HepG2 (cell line): ENCODE data around the gene CAPZA2. TPM values are rescaled to one million over a fixed set of nuclear protein-coding genes. Genes with fewer than 3 reads are reported as not detected.
A peak's percentile ranks its signal among the peaks of the same experiment; 100 is the strongest.

Source experiments
- FOXP4 ChIP-seq: sonication (generic); formaldehyde crosslinking; IDR thresholded peaks from 2 replicates; pipeline ENCODE4 v1.4.0; 2020; ENCODE audit warnings: missing genetic modification reagents
- HDAC1 ChIP-seq: sonication (generic); formaldehyde crosslinking; IDR thresholded peaks from 2 replicates; pipeline ENCODE4 v1.5.1; 2020; ENCODE audit warnings: mild to moderate bottlenecking, missing genetic modification reagents
- HNRNPLL ChIP-seq: fragments of 200-400 bp; formaldehyde crosslinking; IDR thresholded peaks from 2 replicates; pipeline ENCODE4 v1.6.1; 2017; ENCODE audit warnings: mild to moderate bottlenecking, low read depth, low read length; ENCODE audit not compliant: poor library complexity, severe bottlenecking
- LBX2 ChIP-seq: sonication (generic); formaldehyde crosslinking; IDR thresholded peaks from 2 replicates; pipeline ENCODE4 v1.5.0; 2020; ENCODE audit warnings: missing genetic modification reagents, mild to moderate bottlenecking, borderline replicate concordance
- NRL ChIP-seq: sonication (generic); formaldehyde crosslinking; IDR thresholded peaks from 2 replicates; pipeline ENCODE4 v1.5.0; 2020; ENCODE audit warnings: missing genetic modification reagents, mild to moderate bottlenecking, moderate library complexity, borderline replicate concordance
- POGK ChIP-seq: sonication (generic); formaldehyde crosslinking; conservative IDR thresholded peaks from 2 replicates; pipeline ENCODE4 v1.8.0; 2022; ENCODE audit warnings: mild to moderate bottlenecking, moderate library complexity, missing genetic modification reagents
- SMAD1 ChIP-seq: sonication (generic); formaldehyde crosslinking; IDR thresholded peaks from 2 replicates; pipeline ENCODE4 v1.4.0; 2020; ENCODE audit warnings: missing genetic modification reagents, low read depth, mild to moderate bottlenecking, borderline replicate concordance
- SNAPC4 ChIP-seq: sonication (generic); formaldehyde crosslinking; IDR thresholded peaks from 2 replicates; pipeline ENCODE4 v1.4.0; 2020; ENCODE audit warnings: mild to moderate bottlenecking, missing genetic modification reagents
- ZBTB21 ChIP-seq: sonication (generic); formaldehyde crosslinking; IDR thresholded peaks from 2 replicates; pipeline ENCODE4 v1.4.0; 2020; ENCODE audit warnings: missing genetic modification reagents
- ZNF253 ChIP-seq: sonication (generic); formaldehyde crosslinking; IDR thresholded peaks from 2 replicates; pipeline ENCODE4 v1.8.0; 2022; ENCODE audit warnings: mild to moderate bottlenecking, missing genetic modification reagents, borderline replicate concordance
- ZNF280B ChIP-seq: sonication (generic); formaldehyde crosslinking; IDR thresholded peaks from 2 replicates; pipeline ENCODE4 v1.5.0; 2020; ENCODE audit warnings: missing genetic modification reagents, mild to moderate bottlenecking, borderline replicate concordance
- ZNF333 ChIP-seq: sonication (generic); formaldehyde crosslinking; IDR thresholded peaks from 2 replicates; pipeline ENCODE4 v1.4.0; 2020; ENCODE audit warnings: mild to moderate bottlenecking, missing genetic modification reagents, borderline replicate concordance
- ZNF44 ChIP-seq: sonication (generic); formaldehyde crosslinking; IDR thresholded peaks from 2 replicates; pipeline ENCODE4 v1.5.1; 2020; ENCODE audit warnings: mild to moderate bottlenecking, missing genetic modification reagents
- ZNF484 ChIP-seq: sonication (generic); formaldehyde crosslinking; IDR thresholded peaks from 2 replicates; pipeline ENCODE4 v1.5.1; 2020; ENCODE audit warnings: mild to moderate bottlenecking, low read depth, missing genetic modification reagents, borderline replicate concordance
- ZNF567 ChIP-seq: sonication (generic); formaldehyde crosslinking; IDR thresholded peaks from 2 replicates; pipeline ENCODE4 v1.8.1; 2023; ENCODE audit warnings: mild to moderate bottlenecking, missing genetic modification reagents, borderline replicate concordance
- ZNF670 ChIP-seq: sonication (generic); formaldehyde crosslinking; IDR thresholded peaks from 2 replicates; pipeline ENCODE4 v1.8.0; 2022; ENCODE audit warnings: mild to moderate bottlenecking, missing genetic modification reagents, borderline replicate concordance
- polyA plus RNA-seq, 8 experiments: library from polyadenylated mRNA; depleted of rRNA in 3 of 8; stranded (reverse) in 7 of 8; unstranded in 1 of 8; fragments of >200 nt; fragmentation: Illumina TruSeq in 4 of 8; extraction: Trizol in 4 of 8; gene quantifications; 2 replicates each; pipeline versions ENCODE4 v1.2.1 to v1.2.3, GENCODE V29; 2011 to 2016; ENCODE audit warnings: low read depth in 4 of 8, missing spikeins in 1 of 8, mixed read lengths in 1 of 8; ENCODE audit not compliant: insufficient read depth in 1 of 8
- total RNA-seq, 5 experiments: library from RNA; depleted of rRNA; stranded (reverse); fragments of >200 nt; fragmentation: Illumina TruSeq; extraction: Trizol; gene quantifications; 2 replicates each; pipeline ENCODE4 v1.2.3, GENCODE V29; 2016; ENCODE audit warnings: low read depth in 1 of 5

Gene CAPZA2
- total and polyA plus RNA-seq, 2 of the 13 experiments (the other 11 are each of a cell fraction or from before 2014, with no cell fraction given) = 38.4 to 199 TPM

- TF ChIP-seq SNAPC4 (CRISPR knock-in tag) (no peak), NRL (peak; percentile 68; the same call in 1 of the 2 replicates), ZNF280B (CRISPR knock-in tag) (no peak), ZNF670 (no peak), HDAC1 (CRISPR knock-in tag) (0 out of 2 replicates have a peak, but pooled peaks have one; percentile 34), ZNF44 (no peak), LBX2 (CRISPR knock-in tag) (no peak), ZNF253 (CRISPR knock-in tag) (no peak; the same call in 1 of the 2 replicates), POGK (CRISPR knock-in tag) (peak; percentile 65; the same call in 1 of the 2 replicates), FOXP4 (CRISPR knock-in tag) (peak; percentile 61; the same call in 1 of the 2 replicates), SMAD1 (peak; percentile 53; the same call in 1 of the 2 replicates), ZNF484 (CRISPR knock-in tag) (no peak; the same call in 1 of the 2 replicates), ZBTB21 (CRISPR knock-in tag) (no peak), HNRNPLL (peak; percentile 56), ZNF333 (0 out of 2 replicates have a peak, but pooled peaks have one; percentile 21), ZNF567 (CRISPR knock-in tag) (0 out of 2 replicates have a peak, but pooled peaks have one; percentile 30)
Measured at GRCh38 chr7:116862234-116862950, at the start of gene CAPZA2 (continued).
